ENCODE results near the gene NOX3. TPM values are rescaled to one million over a fixed set of nuclear protein-coding genes. Genes with fewer than 3 reads are reported as not detected.

NOX3 gene
- total RNA-seq, 1 experiment from 2014 or later: not detected

DNA sequence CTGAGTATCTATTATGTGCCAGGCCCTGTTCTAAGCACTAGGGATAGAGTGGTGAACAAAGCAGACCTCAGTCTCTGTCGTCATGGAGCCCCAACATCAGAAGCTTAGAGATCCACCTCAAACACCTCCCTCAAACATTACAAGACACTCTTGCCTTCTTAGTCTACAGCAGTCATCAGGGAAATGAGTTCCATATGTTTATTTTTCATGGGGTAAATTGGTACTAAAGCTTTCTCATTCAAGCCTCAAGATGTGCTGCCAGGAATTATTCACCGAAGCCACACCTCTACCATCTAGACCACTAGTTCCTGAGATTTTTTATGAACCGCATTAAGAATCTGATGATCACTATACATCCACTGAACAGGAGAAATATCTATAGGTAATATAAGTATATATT lies 82.4 kb downstream of the NOX3 start:
- Histone ChIP-seq H4K91ac (ENCODE audit: insufficient read length, low read depth, low read length) (no peak overlapping the region), H2AFZ (ENCODE audit: low read length) (no peak overlapping the region), H4K5ac (ENCODE audit: insufficient read length, low read depth, low read length) (no peak overlapping the region), H2BK20ac (ENCODE audit: low read depth, low read length, poor library complexity, severe bottlenecking) (no peak overlapping the region), H3K4ac (ENCODE audit: low read depth, low read length) (no peak overlapping the region), H3K56ac (ENCODE audit: insufficient read length, low read depth, low read length) (no peak overlapping the region), H3K23me2 (ENCODE audit: insufficient read length, low read depth, low read length, poor library complexity, severe bottlenecking) (no peaks in the 10 kb centered on the region), H3K79me2 (ENCODE audit: insufficient read depth, low read length) (no peaks in the 10 kb centered on the region), H3K27me3 (ENCODE audit: insufficient read depth, low read length) (no peaks in the 10 kb centered on the region), H4K20me1 (ENCODE audit: control insufficient read depth, insufficient read depth, insufficient read length) (no peaks in the 10 kb centered on the region), H3K79me1 (ENCODE audit: insufficient read depth, low read depth, low read length, poor library complexity, severe bottlenecking) (no peaks in the 10 kb centered on the region), H3K14ac (ENCODE audit: insufficient read depth, low read length) (no peak overlapping the region), H3K9ac (ENCODE audit: extremely low read depth, insufficient read length, low read length) (no peak overlapping the region), H3K9me3 (ENCODE audit: control insufficient read depth, low read depth, low read length) (no peaks in the 10 kb centered on the region), H2BK12ac (ENCODE audit: insufficient read length, low read depth, low read length) (no peak overlapping the region), H2AK5ac (ENCODE audit: insufficient read length, low read length) (no peak overlapping the region), H3K23ac (ENCODE audit: insufficient read length, low read depth, low read length) (no peak overlapping the region), H3K18ac (ENCODE audit: insufficient read length, low read depth, low read length) (no peak overlapping the region), H4K8ac (replicated peaks; ENCODE audit: insufficient read length, low read depth, low read length) (no peak overlapping the region), H3K27ac (ENCODE audit: insufficient read length, low read depth, low read length) (no peak overlapping the region), H2BK15ac (ENCODE audit: low read depth, low read length) (no peak overlapping the region), H2BK120ac (ENCODE audit: low read depth, low read length, poor library complexity, severe bottlenecking) (no peak overlapping the region), H3T11ph (ENCODE audit: low read length) (no peak overlapping the region), H2BK5ac (ENCODE audit: insufficient read length, low read length) (no peak overlapping the region), H3K4me1 (ENCODE audit: insufficient read depth, low read length) (no peaks in the 10 kb centered on the region), H3K4me2 (ENCODE audit: insufficient read depth, insufficient read length, low read length) (no peak overlapping the region)
- no CpG with 5 or more reads among the region's 3 CpGs for WGBS (ENCODE audit: extremely low coverage, insufficient read length, low lambda C conversion rate)
- Mint-ChIP-seq H3K27ac (no peak overlapping the region; a peak in 1 of 7 replicates), H3K9me3 (no peaks in the 10 kb centered on the region), H3K27me3 (ENCODE audit: low read depth) (0 out of 2 replicates have a peak, but pooled peaks cover 1% of the 10 kb centered on the region), H3K4me3 (no peak overlapping the region), H3K36me3 (ENCODE audit: insufficient read depth in 1 of 3, low read depth in 3 of 3) (no peaks in the 10 kb centered on the region), H3K4me1 (no peaks in the 10 kb centered on the region)
- no peak for DNase-seq
- TF ChIP-seq, protein P1, sequence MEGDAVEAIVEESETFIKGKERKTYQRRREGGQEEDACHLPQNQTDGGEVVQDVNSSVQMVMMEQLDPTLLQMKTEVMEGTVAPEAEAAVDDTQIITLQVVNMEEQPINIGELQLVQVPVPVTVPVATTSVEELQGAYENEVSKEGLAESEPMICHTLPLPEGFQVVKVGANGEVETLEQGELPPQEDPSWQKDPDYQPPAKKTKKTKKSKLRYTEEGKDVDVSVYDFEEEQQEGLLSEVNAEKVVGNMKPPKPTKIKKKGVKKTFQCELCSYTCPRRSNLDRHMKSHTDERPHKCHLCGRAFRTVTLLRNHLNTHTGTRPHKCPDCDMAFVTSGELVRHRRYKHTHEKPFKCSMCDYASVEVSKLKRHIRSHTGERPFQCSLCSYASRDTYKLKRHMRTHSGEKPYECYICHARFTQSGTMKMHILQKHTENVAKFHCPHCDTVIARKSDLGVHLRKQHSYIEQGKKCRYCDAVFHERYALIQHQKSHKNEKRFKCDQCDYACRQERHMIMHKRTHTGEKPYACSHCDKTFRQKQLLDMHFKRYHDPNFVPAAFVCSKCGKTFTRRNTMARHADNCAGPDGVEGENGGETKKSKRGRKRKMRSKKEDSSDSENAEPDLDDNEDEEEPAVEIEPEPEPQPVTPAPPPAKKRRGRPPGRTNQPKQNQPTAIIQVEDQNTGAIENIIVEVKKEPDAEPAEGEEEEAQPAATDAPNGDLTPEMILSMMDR (conservative IDR thresholded peaks at IDR 0.05): no peak
